ENCODE data around the gene TRIO. TPM values are rescaled to one million over a fixed set of nuclear protein-coding genes. Genes with fewer than 3 reads are reported as not detected.

The TRIO gene
- total RNA-seq, 1 experiment from 2014 or later, result 68.4 TPM

DNA sequence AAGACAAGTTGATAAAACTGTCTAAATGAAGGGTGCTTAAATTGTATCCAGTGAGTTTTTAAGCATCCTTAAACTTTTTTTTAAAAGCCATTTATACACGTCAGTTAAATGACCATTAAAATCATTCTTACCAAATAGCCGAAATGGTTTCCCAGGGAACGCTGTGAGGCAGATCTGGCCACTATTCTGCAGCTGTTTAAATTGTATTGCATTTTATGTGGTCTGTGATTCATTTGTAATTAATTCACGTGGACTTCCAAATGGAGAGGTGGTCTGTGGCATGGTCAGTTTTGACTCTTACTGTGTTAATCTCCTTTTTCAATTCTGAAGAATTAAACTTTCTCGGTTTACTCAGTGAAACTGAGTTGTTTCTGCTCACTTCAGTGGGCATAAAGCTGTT, 324.7 kb downstream of the TRIO start:
- CTCF ChIA-PET, result no interaction called here
- no peak overlapping the region for H3K9ac ChIP-seq (ENCODE audit: low read length)
- ATAC-seq (no peak), DNase-seq (ENCODE audit: low read depth, low spot score) (no peak)
- no peak overlapping the region for H2AFZ ChIP-seq (ENCODE audit: low read depth, low read length, poor library complexity, severe bottlenecking)
- H3K9me2 ChIP-seq (ENCODE audit: insufficient read depth), result no peaks in the 10 kb centered on the region
- H3K36me3 ChIP-seq (ENCODE audit: control insufficient read depth in 1 of 2, insufficient read depth in 2 of 2, low read length in 2 of 2), result peaks cover 9 to 31% of the 10 kb centered on the region in 2 experiments; a peak in 3 of 4 replicates
- intact Hi-C loops (cut with micrococcal nuclease), result no loop called here
- TF ChIP-seq SIN3A (IDR thresholded peaks at IDR 0.05; ENCODE audit: low read depth) (no peak), ELF1 (IDR thresholded peaks at IDR 0.05; ENCODE audit: borderline replicate concordance, low read depth) (no peak), RAD21 (IDR thresholded peaks at IDR 0.05; ENCODE audit: low read depth) (no peak), REST (IDR thresholded peaks at IDR 0.05; ENCODE audit: low read depth) (no peak), YY1 (IDR thresholded peaks at IDR 0.05; ENCODE audit: extremely low read depth, insufficient replicate concordance, low read depth, low read length) (no peak), EGR1 (IDR thresholded peaks at IDR 0.05; ENCODE audit: low read depth) (no peak), TCF7L2 (IDR thresholded peaks at IDR 0.05; ENCODE audit: borderline replicate concordance, extremely low read depth, insufficient read depth, insufficient read length) (no peak)
- no peaks in the 10 kb centered on the region for H3K79me2 ChIP-seq (ENCODE audit: insufficient read depth, low read length)
- no peaks in the 10 kb centered on the region for H3K9me3 ChIP-seq (ENCODE audit: control insufficient read depth in 1 of 2, insufficient read depth in 1 of 2, low read depth in 1 of 2, low read length in 2 of 2)
- H3K4me2 ChIP-seq (ENCODE audit: low read length), result no peak overlapping the region
- no peak overlapping the region for H3K4me3 ChIP-seq (replicated peaks in 1 of 2; ENCODE audit: low read depth in 1 of 2, low read length in 2 of 2)
- no peaks in the 10 kb centered on the region for H3K27me3 ChIP-seq (ENCODE audit: insufficient read depth, low read length)
- no peak overlapping the region for H3K27ac ChIP-seq (ENCODE audit: low read depth, low read length)
- peaks cover 0 to 10% of the 10 kb centered on the region in 2 experiments; a peak in 2 of 4 replicates for H3K4me1 ChIP-seq (ENCODE audit: control insufficient read depth in 1 of 2, insufficient read depth in 2 of 2, low read length in 2 of 2)
- no TSS peak for BruUV-seq (replicated peaks)
- no peaks in the 10 kb centered on the region for H4K20me1 ChIP-seq (ENCODE audit: insufficient read depth)
- POLR2A ChIA-PET, result no interaction called here
- RAD21 ChIA-PET (ENCODE audit: low non-redundant PET in 1 of 2, low total read pairs in 2 of 2, uncharacterized antibody in 2 of 2, unreplicated experiment in 2 of 2), result no interaction called here

All from HCT116 (cell line).